ENCODE results near the gene PRDM16. TPM values are rescaled to one million over a fixed set of nuclear protein-coding genes. Genes with fewer than 3 reads are reported as not detected.

PRDM16 gene
- total RNA-seq, 1 donor from 2014 or later: 0.07 TPM

GRCh38 chr1:3351449-3352298 is 282.7 kb downstream of the PRDM16 start:
- intact Hi-C loops (cut with micrococcal nuclease): no loop called here

- intact Hi-C loops (cut with micrococcal nuclease): no loop called here
Observed at GRCh38 chr1:3352299-3352951, 283.4 kb downstream of the PRDM16 start.

GRCh38 chr1:3352952-3353331 is 283.9 kb downstream of the PRDM16 start:
- intact Hi-C loops (cut with micrococcal nuclease): no loop called here

- intact Hi-C loops (cut with micrococcal nuclease): no loop called here
Observed at GRCh38 chr1:3353876-3354275, 284.9 kb downstream of the PRDM16 start.

GRCh38 chr1:3355089-3355488 is 286.1 kb downstream of the PRDM16 start:
- intact Hi-C loops (cut with micrococcal nuclease): no loop called here

GRCh38 chr1:3355894-3356826 is 287.2 kb downstream of the PRDM16 start:
- intact Hi-C loops (cut with micrococcal nuclease): no loop called here

- intact Hi-C loops (cut with micrococcal nuclease): no loop called here
Observed at GRCh38 chr1:3356827-3357460, 287.9 kb downstream of the PRDM16 start.

GRCh38 chr1:3357526-3358297 is 288.7 kb downstream of the PRDM16 start:
- intact Hi-C loops (cut with micrococcal nuclease): no loop called here

GRCh38 chr1:3359351-3359750 is 290.3 kb downstream of the PRDM16 start:
- intact Hi-C loops (cut with micrococcal nuclease): no loop called here

GRCh38 chr1:3359756-3360440 is 290.9 kb downstream of the PRDM16 start:
- intact Hi-C loops (cut with micrococcal nuclease): no loop called here

- intact Hi-C loops (cut with micrococcal nuclease): no loop called here
Observed at GRCh38 chr1:3360646-3361257, 291.7 kb downstream of the PRDM16 start.

GRCh38 chr1:3363023-3363422 is 294.0 kb downstream of the PRDM16 start:
- intact Hi-C loops (cut with micrococcal nuclease): no loop called here

- intact Hi-C loops (cut with micrococcal nuclease): no loop called here
Observed at GRCh38 chr1:3363756-3364155, 294.8 kb downstream of the PRDM16 start.

- intact Hi-C loops (cut with micrococcal nuclease): no loop called here
Observed at GRCh38 chr1:3364551-3364950, 295.5 kb downstream of the PRDM16 start.

GRCh38 chr1:3364983-3365382 is 296.0 kb downstream of the PRDM16 start:
- intact Hi-C loops (cut with micrococcal nuclease): no loop called here

- intact Hi-C loops (cut with micrococcal nuclease): no loop called here
Observed at GRCh38 chr1:3365523-3366125, 296.6 kb downstream of the PRDM16 start.

GRCh38 chr1:3366126-3367051 is 297.4 kb downstream of the PRDM16 start:
- intact Hi-C loops (cut with micrococcal nuclease): no loop called here

- intact Hi-C loops (cut with micrococcal nuclease): no loop called here
Observed at GRCh38 chr1:3367376-3367775, 298.4 kb downstream of the PRDM16 start.

All from T-helper 1 cell treated with Interleukin-12 subunit alpha and Interleukin-12 subunit beta and Interleukin-4 antibody, amounts not matched to agents 30 ng/mL and 1 ng/mL, for 36 hours (primary cell).